Breast epithelium (tissue), 4 donors: ENCODE results near the gene ZNF688. TPM values are rescaled to one million over a fixed set of nuclear protein-coding genes. Genes with fewer than 3 reads are reported as not detected.

Experiments used
- DNase-seq, 2 donors: peaks; one replicate each; pipeline ENCODE4 v3.0.0-alpha.2; 2019; ENCODE audit warnings: low spot score in 2 of 2
- H3K27ac ChIP-seq, 2 donors: fragments of 200-600 bp; sonication (generic) in 1 of 2; one replicate each; pipeline ENCODE4 v1.5.1; 2016 to 2019; ENCODE audit warnings: mild to moderate bottlenecking in 1 of 2
- H3K27me3 ChIP-seq, 2 donors: fragments of 200-600 bp; sonication (generic) in 1 of 2; one replicate each; pipeline versions ENCODE4 v1.5.1 to v1.6.0; 2017 to 2019; ENCODE audit warnings: control low read depth in 1 of 2, mild to moderate bottlenecking in 1 of 2
- H3K36me3 ChIP-seq: fragments of 200-600 bp; one replicate; pipeline ENCODE4 v1.5.1; 2019
- H3K4me1 ChIP-seq, 2 donors: fragments of 200-600 bp; sonication (generic); one replicate each; pipeline ENCODE4 v1.5.1; 2016 to 2019; ENCODE audit warnings: control low read depth in 1 of 2
- H3K4me3 ChIP-seq, 3 donors: fragments of 200-600 bp; sonication (generic); 1 replicate in 2 of 3; 2 replicates in 1 of 3; pipeline ENCODE4 v1.5.1; 2016 to 2019; ENCODE audit warnings: mild to moderate bottlenecking in 3 of 3, moderate library complexity in 2 of 3
- H3K9me3 ChIP-seq, 2 donors: fragments of 200-600 bp; sonication (generic) in 1 of 2; one replicate each; pipeline ENCODE4 v1.5.1; 2016 to 2019; ENCODE audit warnings: control low read depth in 1 of 2
- POLR2A ChIP-seq: fragments of 450-650 bp; IDR thresholded peaks from one replicate; pipeline ENCODE4 v1.6.1; 2016; ENCODE audit warnings: antibody characterized with exemption, mild to moderate bottlenecking, moderate library complexity
- POLR2AphosphoS5 ChIP-seq, 3 donors: sonication (generic); formaldehyde crosslinking; IDR thresholded peaks; one replicate each; pipeline ENCODE4 v1.6.1; 2017; ENCODE audit warnings: antibody characterized with exemption in 3 of 3
- intact Hi-C: fragments of 100-400 bp; cut with DNase I; formaldehyde crosslinking; loops from one replicate; pipeline ENCODE4 v1.15.1; 2023; ENCODE audit warnings: low total_unique reads
- total RNA-seq, 3 donors: library from RNA; depleted of rRNA; stranded (reverse); fragments of >200 nt; gene quantifications; one replicate each; pipeline ENCODE4 v1.1.0, GENCODE V29; 2016
- TF ChIP-seq, protein P1 (sequence below), 3 donors: fragments of 450-650 bp; IDR thresholded peaks; one replicate each; pipeline ENCODE4 v1.5.1; 2016 to 2017; ENCODE audit warnings: antibody characterized with exemption in 3 of 3, mild to moderate bottlenecking in 3 of 3, moderate library complexity in 3 of 3

Gene ZNF688
- total RNA-seq, 3 donors from 2014 or later = 17.4 to 18.4 (median 18.4) TPM

DNA sequence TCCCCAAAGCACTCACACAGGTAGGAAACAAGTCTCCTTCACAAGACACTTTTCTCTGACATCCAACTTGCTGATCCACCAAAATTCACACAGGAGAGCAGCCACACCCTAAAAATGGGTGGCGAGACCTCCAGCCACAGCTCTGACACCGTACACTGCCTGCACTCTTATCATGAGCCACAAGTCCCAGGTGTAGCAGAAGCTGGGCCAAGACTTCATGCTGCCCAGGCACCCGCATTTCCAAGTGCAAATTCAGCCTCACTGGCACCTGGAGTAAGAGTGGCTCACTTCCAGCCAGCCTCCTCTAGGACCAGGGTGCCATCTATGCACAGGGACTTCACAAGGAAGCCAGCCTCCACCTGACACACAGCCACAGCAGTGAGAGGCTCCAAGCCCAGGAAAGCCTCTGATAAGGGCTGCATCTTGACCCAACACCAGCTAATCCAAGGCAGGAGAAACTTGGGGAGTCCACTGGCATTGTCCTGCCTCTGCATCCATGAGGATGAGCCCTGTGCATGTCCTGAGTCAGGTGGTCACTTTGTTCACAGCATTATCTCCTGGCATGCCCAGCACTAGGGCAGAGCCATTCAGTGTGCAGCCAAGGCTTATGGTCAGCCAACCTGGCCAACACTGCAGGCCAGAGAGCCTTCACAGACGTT is 42.6 kb downstream of the ZNF688 start:
- TF ChIP-seq POLR2AphosphoS5 (IDR thresholded peaks at IDR 0.05) = no peak
- no peak for TF ChIP-seq POLR2A
- TF ChIP-seq, protein P1, sequence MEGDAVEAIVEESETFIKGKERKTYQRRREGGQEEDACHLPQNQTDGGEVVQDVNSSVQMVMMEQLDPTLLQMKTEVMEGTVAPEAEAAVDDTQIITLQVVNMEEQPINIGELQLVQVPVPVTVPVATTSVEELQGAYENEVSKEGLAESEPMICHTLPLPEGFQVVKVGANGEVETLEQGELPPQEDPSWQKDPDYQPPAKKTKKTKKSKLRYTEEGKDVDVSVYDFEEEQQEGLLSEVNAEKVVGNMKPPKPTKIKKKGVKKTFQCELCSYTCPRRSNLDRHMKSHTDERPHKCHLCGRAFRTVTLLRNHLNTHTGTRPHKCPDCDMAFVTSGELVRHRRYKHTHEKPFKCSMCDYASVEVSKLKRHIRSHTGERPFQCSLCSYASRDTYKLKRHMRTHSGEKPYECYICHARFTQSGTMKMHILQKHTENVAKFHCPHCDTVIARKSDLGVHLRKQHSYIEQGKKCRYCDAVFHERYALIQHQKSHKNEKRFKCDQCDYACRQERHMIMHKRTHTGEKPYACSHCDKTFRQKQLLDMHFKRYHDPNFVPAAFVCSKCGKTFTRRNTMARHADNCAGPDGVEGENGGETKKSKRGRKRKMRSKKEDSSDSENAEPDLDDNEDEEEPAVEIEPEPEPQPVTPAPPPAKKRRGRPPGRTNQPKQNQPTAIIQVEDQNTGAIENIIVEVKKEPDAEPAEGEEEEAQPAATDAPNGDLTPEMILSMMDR (IDR thresholded peaks at IDR 0.05) = no peak
- Histone ChIP-seq H3K4me1 (peaks cover 10% of the 10 kb centered on the region in 2 donors), H3K9me3 (no peaks in the 10 kb centered on the region), H3K27ac (peak overlapping the region; percentile 97 to 98), H3K36me3 (peaks cover 12% of the 10 kb centered on the region), H3K27me3 (no peaks in the 10 kb centered on the region), H3K4me3 (no peak overlapping the region)
- DNase-seq = no peak
- intact Hi-C loops = loop anchor here (10.0 kb wide), 1 partner anchor 104 kb away; no protein-coding TSS in a partner anchor

DNA sequence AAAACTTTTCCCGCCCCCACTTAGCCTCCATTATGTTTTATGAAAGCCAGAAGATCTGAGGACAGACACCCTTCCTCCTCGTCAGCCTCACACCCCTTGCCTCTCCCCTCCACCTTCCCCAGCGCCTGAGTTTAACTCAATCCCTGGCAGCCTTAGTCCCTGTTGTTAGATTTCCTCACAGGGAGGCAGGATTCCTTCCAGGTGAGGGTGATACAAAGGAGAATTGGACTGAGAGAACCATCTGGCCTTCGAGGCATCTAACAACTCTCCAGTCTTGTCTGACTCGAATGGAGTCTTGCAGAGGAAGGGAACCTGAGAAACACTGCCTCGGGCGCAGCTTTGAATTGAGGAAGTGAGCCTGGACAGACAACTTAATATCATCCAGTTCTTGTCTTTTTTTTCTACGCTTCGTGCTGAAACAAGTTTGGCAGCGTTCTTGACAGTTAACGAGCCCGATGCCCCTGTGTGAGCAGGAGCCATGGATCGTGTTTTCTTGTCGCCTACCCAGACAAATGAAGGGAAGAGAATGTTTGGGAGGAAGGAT is 43.8 kb downstream of the ZNF688 start:
- Histone ChIP-seq H3K27ac (peak overlapping the region; percentile 97 to 98), H3K4me3 (peak overlapping the region; percentile 76 to 90 (median 88)), H3K4me1 (peaks cover 0 to 10% of the 10 kb centered on the region in 2 donors), H3K27me3 (no peaks in the 10 kb centered on the region), H3K36me3 (peaks cover 11% of the 10 kb centered on the region), H3K9me3 (no peaks in the 10 kb centered on the region)
- intact Hi-C loops = loop anchor here (10.0 kb wide), 1 partner anchor 103 kb away; no protein-coding TSS in a partner anchor
- TF ChIP-seq, protein P1 (IDR thresholded peaks at IDR 0.05) = no peak
- peak in 1 of 3 donors; percentile 23 for TF ChIP-seq POLR2AphosphoS5 (IDR thresholded peaks at IDR 0.05)
- peak; percentile 16 for TF ChIP-seq POLR2A
- DNase-seq = peak; percentile 79 to 84

DNA sequence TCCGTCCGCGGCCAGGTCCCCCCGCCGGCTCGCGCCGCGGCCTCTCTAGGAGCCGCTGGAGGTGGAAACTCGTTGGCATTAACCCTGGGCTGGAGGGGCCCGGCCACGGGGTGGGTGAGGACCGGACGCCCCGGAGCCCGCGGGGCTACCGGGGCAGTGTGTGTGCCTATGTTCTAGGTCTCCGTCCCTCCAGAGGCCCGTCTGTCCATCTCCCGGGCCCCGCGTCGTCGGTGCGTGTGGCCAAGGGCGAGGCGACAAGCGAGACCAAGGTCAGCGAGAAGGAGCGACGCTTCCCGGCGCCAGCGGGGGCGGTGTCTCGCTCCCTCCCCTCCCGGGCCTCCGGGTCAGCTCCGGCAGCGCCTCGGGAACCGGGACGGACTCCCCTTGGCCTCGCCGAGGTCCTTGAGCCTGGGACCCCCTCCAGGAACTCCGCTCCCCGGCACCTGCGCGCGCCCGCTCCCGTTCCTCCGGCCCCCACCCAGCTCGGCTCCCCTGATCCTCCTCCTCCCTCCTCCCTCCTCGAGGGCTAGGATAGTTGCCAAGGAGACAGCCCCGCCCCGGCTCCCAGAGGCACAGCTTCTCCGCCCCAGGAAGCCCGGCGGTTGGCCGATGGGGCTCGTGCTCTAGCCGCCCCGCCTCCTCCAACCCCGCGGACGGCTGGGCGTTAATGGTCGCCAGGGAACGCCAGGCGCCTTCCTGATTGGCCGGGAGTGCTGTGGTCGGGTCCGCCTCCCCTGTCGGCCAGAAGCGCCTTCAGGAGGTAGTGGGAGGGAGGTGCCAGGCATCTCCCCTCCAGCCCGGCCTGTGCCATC is 44.5 kb downstream of the ZNF688 start:
- intact Hi-C loops = loop anchor here (10.0 kb wide), 1 partner anchor 102 kb away; no protein-coding TSS in a partner anchor
- Histone ChIP-seq H3K36me3 (peaks cover 6% of the 10 kb centered on the region), H3K27ac (peak overlapping the region; percentile 97 to 98), H3K27me3 (no peaks in the 10 kb centered on the region), H3K4me1 (peaks cover 0 to 10% of the 10 kb centered on the region in 2 donors), H3K9me3 (no peaks in the 10 kb centered on the region), H3K4me3 (peak overlapping the region; percentile 76 to 90 (median 88))
- TF ChIP-seq POLR2AphosphoS5 (IDR thresholded peaks at IDR 0.05) (peak in 2 of 3 donors; percentile 66 to 71), POLR2A (peak; percentile 4)
- TF ChIP-seq, protein P1 (IDR thresholded peaks at IDR 0.05) = peak; percentile 40 to 54 (median 53)
- DNase-seq = peak; percentile 98

DNA sequence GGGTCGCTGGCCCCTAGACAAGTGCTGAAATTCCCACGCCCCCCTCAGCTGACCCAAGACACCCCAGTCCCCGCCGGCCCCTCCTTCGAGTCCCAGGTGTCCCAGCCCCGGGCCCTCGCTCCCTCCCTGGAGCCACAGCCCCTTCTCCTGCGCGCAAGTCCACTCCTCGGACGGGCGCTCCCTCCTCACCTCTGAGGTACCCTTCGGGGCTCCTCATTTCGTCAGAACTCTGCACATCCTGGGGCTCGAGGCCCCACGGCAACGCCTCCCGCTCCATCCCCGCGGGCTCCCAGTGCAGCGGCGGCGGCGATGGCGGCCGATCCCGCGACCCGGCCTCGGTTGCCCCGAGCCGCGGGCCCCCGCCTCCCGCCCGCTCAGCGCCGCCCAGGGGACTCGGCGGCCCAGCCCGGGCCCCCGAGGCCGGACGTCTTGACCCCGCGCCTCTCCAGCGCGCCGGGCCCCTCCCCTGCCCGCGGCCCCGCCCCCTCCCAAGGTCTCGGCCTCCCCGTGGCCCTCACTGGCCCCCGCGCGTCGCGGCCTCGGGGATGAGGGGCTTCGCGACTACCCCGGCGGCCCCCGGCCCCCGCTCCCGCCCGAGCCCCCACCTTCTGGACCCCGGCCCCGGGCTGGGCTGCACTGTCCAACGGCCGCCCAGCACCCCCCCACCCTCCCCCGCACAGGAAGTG is 45.2 kb downstream of the ZNF688 start, which contains the start of gene ZNF768:
Gene ZNF768, minus strand, starts transcription at position 430 of the 686 bp plus-strand sequence. Its CDS starts 153 bp downstream, at position 277.
- Histone ChIP-seq H3K27me3 (no peaks in the 10 kb centered on the region), H3K27ac (peak within 1 kb of the TSS; percentile 97 to 98), H3K36me3 (peaks cover 6% of the 10 kb centered on the region), H3K9me3 (no peaks in the 10 kb centered on the region), H3K4me3 (peak within 1 kb of the TSS; percentile 76 to 90 (median 88)), H3K4me1 (peaks cover 0 to 10% of the 10 kb centered on the region in 2 donors)
- intact Hi-C loops = loop anchor here (10.0 kb wide), 1 partner anchor 101 kb away; no protein-coding TSS in a partner anchor
- DNase-seq = peak; percentile 47 to 56
- TF ChIP-seq, protein P1 (IDR thresholded peaks at IDR 0.05) = no peak
- TF ChIP-seq POLR2A (no peak), POLR2AphosphoS5 (IDR thresholded peaks at IDR 0.05) (no peak)
